Trophoblast cell (in vitro differentiated cells and primary cell): ENCODE measurements around the gene SLC12A8.

Experiments used
- DNase-seq, 2 donors: peaks; one replicate each; pipeline ENCODE4 v3.0.0-alpha.2; 2016
- H2AFZ ChIP-seq: 2 replicates; pipeline ENCODE4 v1.6.1; 2013; ENCODE audit warnings: low read length, moderate library complexity, mild to moderate bottlenecking; ENCODE audit not compliant: insufficient read depth, poor library complexity
- H2AK5ac ChIP-seq: 2 replicates; pipeline ENCODE4 v1.6.1; 2013; ENCODE audit warnings: mild to moderate bottlenecking, low read length
- H2BK120ac ChIP-seq: 2 replicates; pipeline ENCODE4 v1.6.1; 2013; ENCODE audit warnings: low read length, mild to moderate bottlenecking, moderate library complexity; ENCODE audit not compliant: insufficient read depth, poor library complexity
- H2BK12ac ChIP-seq: 2 replicates; pipeline ENCODE4 v1.6.1; 2013; ENCODE audit warnings: mild to moderate bottlenecking, low read length, moderate library complexity
- H2BK5ac ChIP-seq: 2 replicates; pipeline ENCODE4 v1.6.1; 2013; ENCODE audit warnings: low read length, low read depth, moderate library complexity, mild to moderate bottlenecking; ENCODE audit not compliant: poor library complexity
- H3K14ac ChIP-seq: 2 replicates; pipeline ENCODE4 v1.6.1; 2013; ENCODE audit warnings: mild to moderate bottlenecking, low read length
- H3K18ac ChIP-seq: 2 replicates; pipeline ENCODE4 v1.6.1; 2013; ENCODE audit warnings: mild to moderate bottlenecking, low read length
- H3K23ac ChIP-seq: 2 replicates; pipeline ENCODE4 v1.6.1; 2013; ENCODE audit warnings: low read length
- H3K27ac ChIP-seq: 2 replicates; pipeline ENCODE4 v1.5.1; 2013; ENCODE audit warnings: low read depth, mild to moderate bottlenecking, inconsistent platforms, low read length, moderate library complexity
- H3K27me3 ChIP-seq: 2 replicates; pipeline ENCODE4 v1.6.1; 2013; ENCODE audit warnings: inconsistent platforms, mild to moderate bottlenecking, low read length, moderate library complexity; ENCODE audit not compliant: insufficient read depth
- H3K36me3 ChIP-seq, 2 experiments: 1 replicate in 1 of 2; 2 replicates in 1 of 2; pipeline ENCODE4 v1.6.1; 2013; ENCODE audit warnings: low read length in 2 of 2, mild to moderate bottlenecking in 2 of 2, moderate library complexity in 1 of 2; ENCODE audit not compliant: insufficient read depth in 2 of 2, control insufficient read depth in 1 of 2
- H3K4ac ChIP-seq: 2 replicates; pipeline ENCODE4 v1.6.1; 2013; ENCODE audit warnings: low read depth, mild to moderate bottlenecking, low read length, moderate library complexity
- H3K4me1 ChIP-seq, 2 experiments: 1 replicate in 1 of 2; 2 replicates in 1 of 2; pipeline ENCODE4 v1.6.1; 2013; ENCODE audit warnings: low read length in 2 of 2, mild to moderate bottlenecking in 2 of 2, moderate library complexity in 1 of 2; ENCODE audit not compliant: insufficient read depth in 2 of 2, control insufficient read depth in 1 of 2
- H3K4me2 ChIP-seq: 2 replicates; pipeline ENCODE4 v1.6.1; 2013; ENCODE audit warnings: inconsistent platforms, mild to moderate bottlenecking, low read length, moderate library complexity
- H3K4me3 ChIP-seq: 2 replicates; pipeline ENCODE4 v1.5.1; 2013; ENCODE audit warnings: mild to moderate bottlenecking, low read depth, low read length, inconsistent platforms
- H3K79me1 ChIP-seq: one replicate; pipeline ENCODE4 v1.6.1; 2013; ENCODE audit warnings: low read length
- H3K79me2 ChIP-seq: 2 replicates; pipeline ENCODE4 v1.6.1; 2013; ENCODE audit warnings: low read length, mild to moderate bottlenecking; ENCODE audit not compliant: control insufficient read depth, insufficient read depth, poor library complexity
- H3K9ac ChIP-seq: 2 replicates; pipeline ENCODE4 v1.6.1; 2013; ENCODE audit warnings: mild to moderate bottlenecking, low read length
- H3K9me3 ChIP-seq: 2 replicates; pipeline ENCODE4 v1.6.1; 2013; ENCODE audit warnings: low read depth, mild to moderate bottlenecking, control low read depth, inconsistent platforms, low read length; ENCODE audit not compliant: insufficient read depth
- H4K12ac ChIP-seq: 2 replicates; pipeline ENCODE4 v1.6.1; 2013; ENCODE audit warnings: low read depth, mild to moderate bottlenecking, low read length, moderate library complexity
- H4K8ac ChIP-seq: 2 replicates; pipeline ENCODE4 v1.6.1; 2013; ENCODE audit warnings: low read depth, mild to moderate bottlenecking, low read length, moderate library complexity
- H4K91ac ChIP-seq: one replicate; pipeline ENCODE4 v1.6.1; 2013; ENCODE audit warnings: low read depth, mild to moderate bottlenecking, low read length, moderate library complexity
- WGBS: extraction: QIAGEN DNeasy Blood & Tissue Kit; methylation state at CpG from one replicate; pipeline ENCODE4 v1.1.7; 2013; ENCODE audit warnings: missing lambda C conversion rate; ENCODE audit not compliant: insufficient read length, insufficient coverage; ENCODE audit errors: extremely low coverage; 5-methylcytosine and 5-hydroxymethylcytosine counted together

SLC12A8 gene

DNA sequence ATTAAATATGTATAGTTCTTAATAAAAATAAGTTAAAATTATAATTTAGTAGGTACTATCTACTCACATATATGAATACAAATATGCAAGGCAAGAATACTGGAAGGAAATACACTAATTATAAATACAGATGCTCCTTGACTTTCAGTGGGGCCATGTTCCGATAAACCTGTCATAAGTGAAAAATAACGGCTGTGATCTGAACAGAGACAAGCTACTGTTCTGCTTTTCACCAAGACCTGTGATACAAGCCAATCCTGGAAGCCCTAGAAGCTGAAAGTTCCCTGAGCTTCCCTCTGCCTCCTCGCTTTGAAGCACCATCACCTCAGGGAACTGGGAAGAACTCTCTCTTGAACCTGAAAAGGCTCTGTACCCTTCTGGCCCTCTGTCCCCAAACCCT, 55.4 kb downstream of the SLC12A8 start:
- no peaks in the 10 kb centered on the region for H3K79me2 ChIP-seq
- no peak overlapping the region for H3K9ac ChIP-seq
- no peak overlapping the region for H4K8ac ChIP-seq
- no peak for DNase-seq
- no peak overlapping the region for H3K4me3 ChIP-seq
- H2BK12ac ChIP-seq: no peak overlapping the region
- H3K4me1 ChIP-seq: no peaks in the 10 kb centered on the region
- H3K9me3 ChIP-seq: no peaks in the 10 kb centered on the region
- H3K4me2 ChIP-seq: no peak overlapping the region
- no peaks in the 10 kb centered on the region for H3K36me3 ChIP-seq
- peaks cover 2% of the 10 kb centered on the region for H3K79me1 ChIP-seq
- H2BK120ac ChIP-seq: no peak overlapping the region
- H3K18ac ChIP-seq: no peak overlapping the region
- no peak overlapping the region for H3K4ac ChIP-seq
- no peak overlapping the region for H3K23ac ChIP-seq
- no peak overlapping the region for H2AFZ ChIP-seq
- WGBS: no CpG with 5 or more reads among the region's 3 CpGs
- H3K27me3 ChIP-seq: no peaks in the 10 kb centered on the region
- H4K12ac ChIP-seq: no peak overlapping the region
- H4K91ac ChIP-seq: no peak overlapping the region
- H3K14ac ChIP-seq: no peak overlapping the region
- H2BK5ac ChIP-seq: no peak overlapping the region
- H2AK5ac ChIP-seq: no peak overlapping the region
- no peak overlapping the region for H3K27ac ChIP-seq

DNA sequence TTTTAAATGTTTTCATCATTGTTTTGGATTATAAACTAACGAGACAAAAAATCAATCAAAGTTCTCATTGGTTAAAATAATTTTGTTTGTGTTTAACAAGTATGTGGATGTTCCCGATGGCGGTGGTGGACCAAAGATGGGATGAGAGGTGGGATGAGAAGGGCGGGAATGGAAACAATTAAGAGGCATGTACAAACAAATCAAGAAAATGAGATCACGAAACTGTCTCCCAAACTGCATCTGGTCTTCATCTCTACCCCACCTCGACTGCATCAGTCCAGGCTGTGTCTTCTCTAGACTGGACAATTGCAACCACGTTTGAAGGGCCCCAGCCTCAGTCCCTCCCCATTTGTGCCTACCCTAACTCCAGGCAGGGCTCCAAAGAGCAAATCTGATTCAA, 56.1 kb downstream of the SLC12A8 start:
- no peak overlapping the region for H2AK5ac ChIP-seq
- WGBS: no CpG with 5 or more reads among the region's 7 CpGs

DNA sequence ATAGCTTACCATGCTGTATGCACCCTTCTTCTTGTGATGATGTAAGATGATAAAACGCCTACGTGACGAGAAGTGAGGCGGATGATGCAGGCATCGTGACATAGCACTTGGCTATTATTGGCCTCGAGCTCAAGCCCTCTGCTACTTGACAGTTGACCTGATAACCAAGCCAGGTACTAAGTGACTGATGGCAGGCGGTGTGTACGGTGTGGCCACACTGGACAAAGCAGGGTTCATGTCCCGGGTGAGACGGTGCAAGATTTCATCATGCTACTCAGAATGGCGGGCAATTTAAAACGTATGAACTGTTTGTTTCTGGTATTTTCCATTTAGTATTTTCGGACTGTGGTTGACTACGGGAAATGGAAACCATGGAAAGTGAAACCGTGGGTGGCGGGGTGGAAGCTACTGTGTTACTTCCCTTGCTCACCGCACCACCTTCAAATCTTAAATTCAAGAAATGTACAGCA, 57.7 kb downstream of the SLC12A8 start:
- Histone ChIP-seq H4K91ac (no peak overlapping the region), H3K79me1 (peaks cover 5% of the 10 kb centered on the region), H3K27ac (no peak overlapping the region), H3K4me3 (no peak overlapping the region), H3K36me3 (no peaks in the 10 kb centered on the region), H3K4ac (no peak overlapping the region), H2BK12ac (no peak overlapping the region), H3K4me1 (no peaks in the 10 kb centered on the region), H3K14ac (no peak overlapping the region), H2AK5ac (no peak overlapping the region), H3K18ac (no peak overlapping the region), H3K79me2 (no peaks in the 10 kb centered on the region), H4K12ac (no peak overlapping the region), H2BK5ac (no peak overlapping the region), H3K9ac (no peak overlapping the region), H3K4me2 (no peak overlapping the region), H3K9me3 (no peaks in the 10 kb centered on the region), H2AFZ (no peak overlapping the region), H3K23ac (no peak overlapping the region), H3K27me3 (no peaks in the 10 kb centered on the region), H2BK120ac (no peak overlapping the region), H4K8ac (no peak overlapping the region)
- WGBS: no CpG with 5 or more reads among the region's 17 CpGs
- peak; percentile 93 to 96 for DNase-seq

More for the DNA sequence above, 56.1 kb downstream of the SLC12A8 start:
- H2BK5ac ChIP-seq: no peak overlapping the region
- no peaks in the 10 kb centered on the region for H3K36me3 ChIP-seq
- H3K4me3 ChIP-seq: no peak overlapping the region
- peak overlapping the region; percentile 20 for H2BK12ac ChIP-seq
- H4K8ac ChIP-seq: no peak overlapping the region
- no peak overlapping the region for H3K18ac ChIP-seq
- no peaks in the 10 kb centered on the region for H3K9me3 ChIP-seq
- no peaks in the 10 kb centered on the region for H3K27me3 ChIP-seq
- no peak overlapping the region for H4K12ac ChIP-seq
- no peak overlapping the region for H3K4me2 ChIP-seq
- no peaks in the 10 kb centered on the region for H3K79me2 ChIP-seq
- H2AFZ ChIP-seq: no peak overlapping the region
- H3K4ac ChIP-seq: no peak overlapping the region
- H2BK120ac ChIP-seq: no peak overlapping the region
- no peak overlapping the region for H3K27ac ChIP-seq
- H3K23ac ChIP-seq: no peak overlapping the region
- no peak overlapping the region for H3K9ac ChIP-seq
- peaks cover 3% of the 10 kb centered on the region for H3K79me1 ChIP-seq
- no peaks in the 10 kb centered on the region for H3K4me1 ChIP-seq
- no peak overlapping the region for H4K91ac ChIP-seq
- no peak for DNase-seq
- no peak overlapping the region for H3K14ac ChIP-seq

- H3K14ac ChIP-seq: no peak overlapping the region
- H3K27me3 ChIP-seq: no peaks in the 10 kb centered on the region
- peaks cover 5% of the 10 kb centered on the region for H3K79me1 ChIP-seq
- peak overlapping the region; percentile 36 for H2BK5ac ChIP-seq
- no peak overlapping the region for H4K91ac ChIP-seq
- no peak overlapping the region for H3K23ac ChIP-seq
- no peaks in the 10 kb centered on the region for H3K9me3 ChIP-seq
- H2AK5ac ChIP-seq: no peak overlapping the region
- no peak overlapping the region for H2BK12ac ChIP-seq
- peak in 1 of 2 donors; percentile 60 for DNase-seq
- H3K4me2 ChIP-seq: no peak overlapping the region
- H3K36me3 ChIP-seq: no peaks in the 10 kb centered on the region
- H3K18ac ChIP-seq: no peak overlapping the region
- no peak overlapping the region for H4K12ac ChIP-seq
- H3K4ac ChIP-seq: no peak overlapping the region
- H3K4me3 ChIP-seq: no peak overlapping the region
- no peak overlapping the region for H3K9ac ChIP-seq
- no peaks in the 10 kb centered on the region for H3K79me2 ChIP-seq
- no CpG with 5 or more reads among the region's 3 CpGs for WGBS
- no peaks in the 10 kb centered on the region for H3K4me1 ChIP-seq
- H3K27ac ChIP-seq: no peak overlapping the region
- H2AFZ ChIP-seq: no peak overlapping the region
- no peak overlapping the region for H2BK120ac ChIP-seq
- no peak overlapping the region for H4K8ac ChIP-seq
Measured at GRCh38 chr3:125154110-125154509, 58.4 kb downstream of the SLC12A8 start.
